OCI-LY1 (cell line): Measurements from ENCODE around the gene MRTFB.
A peak's percentile ranks its signal among the peaks of the same experiment; 100 is the strongest.

ENCODE experiments used
- H2AFZ ChIP-seq: fragments of 200-600 bp; sonication (generic), shearing (Covaris generic); 2 replicates; pipeline ENCODE4 v1.6.0; 2014; ENCODE audit warnings: antibody characterized with exemption, mild to moderate bottlenecking, low read length
- H3F3A ChIP-seq: fragments of 200-600 bp; sonication (generic), shearing (Covaris generic); 2 replicates; pipeline ENCODE4 v1.6.0; 2014; ENCODE audit warnings: mild to moderate bottlenecking, antibody characterized with exemption, low read length, moderate library complexity; ENCODE audit not compliant: insufficient read depth
- H3K27ac ChIP-seq: fragments of 200-600 bp; sonication (generic); 2 replicates; pipeline ENCODE4 v1.5.1; 2014; ENCODE audit warnings: low read length, mixed run types, mild to moderate bottlenecking, low read depth; ENCODE audit not compliant: poor library complexity, severe bottlenecking
- H3K27me3 ChIP-seq: fragments of 200-600 bp; sonication (generic); 2 replicates; pipeline ENCODE4 v1.6.0; 2014; ENCODE audit warnings: antibody characterized with exemption, mild to moderate bottlenecking, low read length, moderate library complexity; ENCODE audit not compliant: insufficient read depth
- H3K36me3 ChIP-seq: fragments of 200-600 bp; sonication (generic); 2 replicates; pipeline ENCODE4 v1.6.1; 2014; ENCODE audit warnings: mild to moderate bottlenecking, antibody characterized with exemption, low read length, moderate library complexity, mixed read lengths; ENCODE audit not compliant: insufficient read depth
- H3K4me1 ChIP-seq: fragments of 200-600 bp; sonication (generic); 2 replicates; pipeline ENCODE4 v1.5.1; 2014; ENCODE audit warnings: mild to moderate bottlenecking, low read length, moderate library complexity; ENCODE audit not compliant: insufficient read depth, severe bottlenecking
- H3K4me2 ChIP-seq: fragments of 200-600 bp; sonication (generic), shearing (Covaris generic); 2 replicates; pipeline ENCODE4 v1.6.1; 2014; ENCODE audit warnings: low read length
- H3K4me3 ChIP-seq: fragments of 200-600 bp; sonication (generic); 2 replicates; pipeline ENCODE4 v1.5.1; 2014; ENCODE audit warnings: low read length, low read depth, mild to moderate bottlenecking, mixed read lengths; ENCODE audit not compliant: poor library complexity, severe bottlenecking
- H3K79me2 ChIP-seq: fragments of 200-600 bp; shearing (Covaris generic); 2 replicates; pipeline ENCODE4 v1.6.1; 2016; ENCODE audit warnings: mixed run types, low read length, mixed read lengths; ENCODE audit not compliant: insufficient read depth
- H3K9ac ChIP-seq: fragments of 200-600 bp; sonication (generic), shearing (Covaris generic); 2 replicates; pipeline ENCODE4 v1.6.1; 2014; ENCODE audit warnings: mild to moderate bottlenecking, low read length, mixed read lengths
- H3K9me2 ChIP-seq: fragments of 200-600 bp; sonication (generic), shearing (Covaris generic); 2 replicates; pipeline ENCODE4 v1.6.1; 2014; ENCODE audit warnings: low read depth, mild to moderate bottlenecking, low read length, mixed read lengths
- H3K9me3 ChIP-seq: fragments of 200-600 bp; shearing (Covaris generic); 2 replicates; pipeline ENCODE4 v1.6.1; 2014; ENCODE audit warnings: low read length, mixed read lengths
- H4K20me1 ChIP-seq: fragments of 200-600 bp; sonication (generic), shearing (Covaris generic); 2 replicates; pipeline ENCODE4 v1.6.0; 2016; ENCODE audit warnings: mild to moderate bottlenecking, low read length; ENCODE audit not compliant: insufficient read depth
- EZH2 ChIP-seq: fragments of 200-600 bp; sonication (generic), shearing (Covaris generic); IDR thresholded peaks from 2 replicates; pipeline ENCODE4 v1.8.0; 2017; ENCODE audit warnings: borderline replicate concordance, mixed run types, mild to moderate bottlenecking, antibody characterized with exemption, low read length, moderate library complexity, mixed read lengths
- TF ChIP-seq, protein P1 (sequence below): fragments of 200-600 bp; sonication (generic), shearing (Covaris generic); IDR thresholded peaks from 2 replicates; pipeline ENCODE4 v1.5.1; 2017; ENCODE audit warnings: mild to moderate bottlenecking, antibody characterized with exemption, low read length, moderate library complexity, mixed read lengths

MRTFB gene

DNA sequence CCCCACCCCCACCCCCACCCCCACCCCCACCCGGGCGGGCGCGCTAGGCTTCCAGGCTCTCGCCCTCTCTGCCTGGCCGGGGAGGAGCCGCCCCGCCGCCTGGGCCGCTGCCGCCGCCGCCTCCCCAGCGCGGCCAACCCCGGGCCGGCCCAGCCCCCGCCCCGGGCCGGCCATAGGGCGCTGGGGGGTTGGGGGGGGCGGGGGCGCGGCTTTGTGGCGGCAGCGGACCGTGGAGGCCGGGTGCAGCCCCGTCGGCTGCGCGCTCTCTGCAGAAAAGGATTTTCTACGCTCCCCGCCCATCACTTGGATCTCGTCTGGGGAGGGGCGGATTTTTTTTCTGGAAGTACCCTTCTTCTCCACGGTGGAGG lies 230.9 kb downstream of the MRTFB start:
- peaks cover 23% of the 10 kb centered on the region for H3K4me1 ChIP-seq
- no peak overlapping the region for H2AFZ ChIP-seq
- no peaks in the 10 kb centered on the region for H3K9me3 ChIP-seq
- no peaks in the 10 kb centered on the region for H3K27me3 ChIP-seq
- no peaks in the 10 kb centered on the region for H3F3A ChIP-seq
- no peak overlapping the region for H3K27ac ChIP-seq
- peak overlapping the region; percentile 56 for H3K9ac ChIP-seq
- no peaks in the 10 kb centered on the region for H3K36me3 ChIP-seq
- no peaks in the 10 kb centered on the region for H3K9me2 ChIP-seq
- peak overlapping the region; percentile 89 for H3K4me2 ChIP-seq
- H4K20me1 ChIP-seq: no peaks in the 10 kb centered on the region
- H3K79me2 ChIP-seq: no peaks in the 10 kb centered on the region
- peak overlapping the region; percentile 71 for H3K4me3 ChIP-seq
- no peak for TF ChIP-seq EZH2
- TF ChIP-seq, protein P1, sequence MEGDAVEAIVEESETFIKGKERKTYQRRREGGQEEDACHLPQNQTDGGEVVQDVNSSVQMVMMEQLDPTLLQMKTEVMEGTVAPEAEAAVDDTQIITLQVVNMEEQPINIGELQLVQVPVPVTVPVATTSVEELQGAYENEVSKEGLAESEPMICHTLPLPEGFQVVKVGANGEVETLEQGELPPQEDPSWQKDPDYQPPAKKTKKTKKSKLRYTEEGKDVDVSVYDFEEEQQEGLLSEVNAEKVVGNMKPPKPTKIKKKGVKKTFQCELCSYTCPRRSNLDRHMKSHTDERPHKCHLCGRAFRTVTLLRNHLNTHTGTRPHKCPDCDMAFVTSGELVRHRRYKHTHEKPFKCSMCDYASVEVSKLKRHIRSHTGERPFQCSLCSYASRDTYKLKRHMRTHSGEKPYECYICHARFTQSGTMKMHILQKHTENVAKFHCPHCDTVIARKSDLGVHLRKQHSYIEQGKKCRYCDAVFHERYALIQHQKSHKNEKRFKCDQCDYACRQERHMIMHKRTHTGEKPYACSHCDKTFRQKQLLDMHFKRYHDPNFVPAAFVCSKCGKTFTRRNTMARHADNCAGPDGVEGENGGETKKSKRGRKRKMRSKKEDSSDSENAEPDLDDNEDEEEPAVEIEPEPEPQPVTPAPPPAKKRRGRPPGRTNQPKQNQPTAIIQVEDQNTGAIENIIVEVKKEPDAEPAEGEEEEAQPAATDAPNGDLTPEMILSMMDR: no peak

- Histone ChIP-seq H3K4me2 (peak overlapping the region; percentile 89), H4K20me1 (no peaks in the 10 kb centered on the region), H3K79me2 (no peaks in the 10 kb centered on the region), H2AFZ (no peak overlapping the region), H3F3A (no peaks in the 10 kb centered on the region), H3K27me3 (no peaks in the 10 kb centered on the region), H3K36me3 (no peaks in the 10 kb centered on the region), H3K4me1 (peaks cover 26% of the 10 kb centered on the region), H3K9me2 (no peaks in the 10 kb centered on the region), H3K4me3 (peak overlapping the region; percentile 71), H3K9me3 (no peaks in the 10 kb centered on the region), H3K27ac (no peak overlapping the region), H3K9ac (peak overlapping the region; percentile 56)
- TF ChIP-seq EZH2: no peak
- TF ChIP-seq, protein P1: no peak
Measured at GRCh38 chr16:14302399-14303181, 231.5 kb downstream of the MRTFB start.

- no peaks in the 10 kb centered on the region for H3K9me3 ChIP-seq
- H3K9ac ChIP-seq: peak overlapping the region; percentile 56; the same call in 1 of the 2 replicates
- H3K27ac ChIP-seq: no peak overlapping the region
- H3K36me3 ChIP-seq: no peaks in the 10 kb centered on the region
- H2AFZ ChIP-seq: no peak overlapping the region
- no peaks in the 10 kb centered on the region for H3K79me2 ChIP-seq
- H4K20me1 ChIP-seq: no peaks in the 10 kb centered on the region
- peaks cover 32% of the 10 kb centered on the region for H3K4me1 ChIP-seq
- no peaks in the 10 kb centered on the region for H3K9me2 ChIP-seq
- peak overlapping the region; percentile 89 for H3K4me2 ChIP-seq
- H3K27me3 ChIP-seq: no peaks in the 10 kb centered on the region
- peak overlapping the region; percentile 71 for H3K4me3 ChIP-seq
- H3F3A ChIP-seq: no peaks in the 10 kb centered on the region
- TF ChIP-seq, protein P1: no peak
- TF ChIP-seq EZH2: no peak
Measured at GRCh38 chr16:14303182-14303618, 232.1 kb downstream of the MRTFB start.
